Measurements from ENCODE around the gene OSBPL8.

Gene OSBPL8

GRCh38 chr12:76445462-76445861 lies 114.1 kb downstream of the OSBPL8 start:
- Histone ChIP-seq H3K27ac (no peak overlapping the region), H3K36me3 (replicated peaks) (no peaks in the 10 kb centered on the region), H3K27me3 (replicated peaks) (no peaks in the 10 kb centered on the region), H3K4me3 (ENCODE audit: low read depth, low read length) (no peak overlapping the region)
- TF ChIP-seq CTCF (IDR thresholded peaks at IDR 0.05; ENCODE audit: low read depth, low read length, missing control alignments), result no peak
- no peak for DNase-seq
- in situ Hi-C loops (cut with HindIII; ENCODE audit: low pct_ligation_motif_present, low sequenced_read_pairs), result no loop called here

GRCh38 chr12:76444408-76444984 lies 115.1 kb downstream of the OSBPL8 start:
- no peak overlapping the region for H3K27ac ChIP-seq
- no peak for TF ChIP-seq CTCF (IDR thresholded peaks at IDR 0.05; ENCODE audit: low read depth, low read length, missing control alignments)
- in situ Hi-C loops (cut with HindIII; ENCODE audit: low pct_ligation_motif_present, low sequenced_read_pairs), result no loop called here

GRCh38 chr12:76441016-76441415 lies 118.6 kb downstream of the OSBPL8 start:
- no peak for DNase-seq
- Histone ChIP-seq H3K27me3 (replicated peaks) (no peaks in the 10 kb centered on the region), H3K27ac (no peak overlapping the region), H3K4me3 (ENCODE audit: low read depth, low read length) (no peak overlapping the region), H3K36me3 (replicated peaks) (no peaks in the 10 kb centered on the region)
- no peak for TF ChIP-seq CTCF (IDR thresholded peaks at IDR 0.05; ENCODE audit: low read depth, low read length, missing control alignments)
- in situ Hi-C loops (cut with HindIII; ENCODE audit: low pct_ligation_motif_present, low sequenced_read_pairs), result no loop called here

More at GRCh38 chr12:76444408-76444984, 115.1 kb downstream of the OSBPL8 start:
- Histone ChIP-seq H3K27me3 (replicated peaks) (no peaks in the 10 kb centered on the region), H3K36me3 (replicated peaks) (no peaks in the 10 kb centered on the region), H3K4me3 (ENCODE audit: low read depth, low read length) (no peak overlapping the region)
- no peak for DNase-seq

- Histone ChIP-seq H3K27ac (no peak overlapping the region), H3K36me3 (replicated peaks) (no peaks in the 10 kb centered on the region), H3K27me3 (replicated peaks) (no peaks in the 10 kb centered on the region), H3K4me3 (ENCODE audit: low read depth, low read length) (no peak overlapping the region)
- DNase-seq, result no peak
- TF ChIP-seq CTCF (IDR thresholded peaks at IDR 0.05; ENCODE audit: low read depth, low read length, missing control alignments), result no peak
- in situ Hi-C loops (cut with HindIII; ENCODE audit: low pct_ligation_motif_present, low sequenced_read_pairs), result no loop called here
Observed at GRCh38 chr12:76432733-76433132, 126.8 kb downstream of the OSBPL8 start.

GRCh38 chr12:76428117-76428516 lies 131.5 kb downstream of the OSBPL8 start:
- in situ Hi-C loops (cut with HindIII; ENCODE audit: low pct_ligation_motif_present, low sequenced_read_pairs), result no loop called here
- Histone ChIP-seq H3K27ac (no peak overlapping the region), H3K4me3 (ENCODE audit: low read depth, low read length) (no peak overlapping the region), H3K27me3 (replicated peaks) (no peaks in the 10 kb centered on the region), H3K36me3 (replicated peaks) (no peaks in the 10 kb centered on the region)
- no peak for TF ChIP-seq CTCF (IDR thresholded peaks at IDR 0.05; ENCODE audit: low read depth, low read length, missing control alignments)
- DNase-seq, result no peak

- no peak overlapping the region for H3K4me3 ChIP-seq (ENCODE audit: low read depth, low read length)
- no peak overlapping the region for H3K27ac ChIP-seq
- in situ Hi-C loops (cut with HindIII; ENCODE audit: low pct_ligation_motif_present, low sequenced_read_pairs), result no loop called here
- H3K27me3 ChIP-seq (replicated peaks), result no peaks in the 10 kb centered on the region
- no peak for DNase-seq
- TF ChIP-seq CTCF (IDR thresholded peaks at IDR 0.05; ENCODE audit: low read depth, low read length, missing control alignments), result no peak
- no peaks in the 10 kb centered on the region for H3K36me3 ChIP-seq (replicated peaks)
Observed at GRCh38 chr12:76426160-76426559, 133.4 kb downstream of the OSBPL8 start.

Data from brain microvascular endothelial cell (primary cell).